COLO829 (cell line): ENCODE results near the gene RPS6KL1.
"Not testable (repeated sequence)": the region's sequence is repeated elsewhere in the genome, so short reads cannot be mapped to it uniquely, and the experiment has no call there.

Experiments used
- DNase-seq: peaks from one replicate; pipeline ENCODE4 v3.0.0; 2012; ENCODE audit warnings: low spot score

Gene RPS6KL1

DNA sequence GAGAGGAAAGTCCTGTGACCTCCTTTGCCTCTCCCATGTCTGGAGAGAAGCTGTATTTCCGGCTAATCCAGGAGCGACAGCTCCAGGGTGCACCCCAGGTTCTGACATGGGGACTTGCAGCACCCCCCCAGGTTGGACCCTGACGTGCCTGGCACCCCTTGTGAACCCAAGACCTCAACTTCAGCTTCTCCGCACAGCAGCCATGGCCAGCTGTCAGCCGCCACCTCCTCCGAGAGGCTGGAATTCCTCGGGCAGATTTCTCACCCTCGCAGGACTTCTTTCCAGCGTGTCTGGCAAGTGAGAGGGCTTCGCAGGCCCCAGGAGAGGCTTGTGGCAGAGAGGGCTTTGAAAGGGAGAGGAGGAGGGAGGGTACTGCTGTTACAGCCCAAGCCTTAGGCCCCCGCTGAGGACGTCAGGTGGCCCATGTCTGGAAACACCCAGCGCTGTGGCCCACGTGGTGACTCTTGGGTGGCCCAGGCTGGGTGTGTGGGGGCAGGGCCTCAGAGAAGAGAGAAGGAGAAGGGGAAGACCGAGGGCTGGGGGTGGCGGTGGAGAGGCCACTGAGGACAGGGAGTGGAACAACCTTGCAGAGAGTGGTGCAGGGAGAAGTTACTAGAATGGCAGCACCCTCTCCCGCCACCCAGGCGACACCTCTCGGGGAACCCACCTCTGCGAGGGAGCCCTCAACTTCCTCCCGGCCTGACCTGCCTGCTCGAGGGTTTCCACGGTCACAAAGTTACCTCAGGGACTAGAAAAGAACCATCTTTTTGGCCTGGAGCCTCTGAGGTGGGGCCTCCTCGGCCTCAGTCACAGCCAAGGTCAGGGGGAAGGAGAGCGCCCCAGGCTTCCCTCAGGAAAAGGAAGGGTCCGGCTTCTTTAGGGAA, 11.7 kb upstream of the RPS6KL1 start:
- no peak for DNase-seq

DNA sequence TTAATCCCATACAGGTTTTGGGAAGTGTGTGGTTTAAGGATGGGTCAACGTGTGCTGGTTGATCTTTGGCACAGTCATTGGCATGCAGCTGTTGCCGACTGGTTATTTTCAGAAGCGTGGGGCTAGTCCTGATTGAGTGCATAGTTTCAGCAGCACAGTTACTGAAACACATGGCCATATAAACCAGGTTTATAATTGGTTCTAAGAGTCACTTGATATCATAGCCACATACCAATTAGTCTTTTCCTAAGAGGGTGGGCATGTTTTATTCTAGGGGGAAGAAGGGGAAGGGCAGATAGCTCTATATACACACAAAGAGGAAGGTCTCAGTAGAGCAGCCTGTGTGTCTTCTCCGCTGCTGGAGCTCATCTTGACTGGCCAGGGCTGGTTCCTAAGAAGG, 11.0 kb upstream of the RPS6KL1 start:
- DNase-seq, result no peak

DNA sequence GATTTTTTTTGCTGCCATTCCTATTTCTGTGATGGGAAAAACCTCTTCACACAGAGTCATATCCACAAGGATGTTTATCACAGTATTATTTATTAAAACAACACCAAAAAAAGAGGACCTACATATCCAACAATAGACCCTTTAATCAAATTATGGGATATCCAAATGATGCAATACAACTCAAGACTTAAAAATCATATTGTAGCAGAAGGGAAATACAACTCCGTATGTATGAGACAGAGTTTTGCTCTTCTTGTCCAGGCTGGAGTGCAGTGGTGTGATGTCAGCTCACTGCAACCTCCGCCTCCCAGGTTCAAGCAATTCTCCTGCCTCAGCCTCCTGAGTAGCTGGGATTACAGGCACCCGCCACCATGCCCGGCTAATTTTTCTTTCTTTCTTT, 9.9 kb upstream of the RPS6KL1 start:
- DNase-seq, result not testable (repeated sequence)

DNA sequence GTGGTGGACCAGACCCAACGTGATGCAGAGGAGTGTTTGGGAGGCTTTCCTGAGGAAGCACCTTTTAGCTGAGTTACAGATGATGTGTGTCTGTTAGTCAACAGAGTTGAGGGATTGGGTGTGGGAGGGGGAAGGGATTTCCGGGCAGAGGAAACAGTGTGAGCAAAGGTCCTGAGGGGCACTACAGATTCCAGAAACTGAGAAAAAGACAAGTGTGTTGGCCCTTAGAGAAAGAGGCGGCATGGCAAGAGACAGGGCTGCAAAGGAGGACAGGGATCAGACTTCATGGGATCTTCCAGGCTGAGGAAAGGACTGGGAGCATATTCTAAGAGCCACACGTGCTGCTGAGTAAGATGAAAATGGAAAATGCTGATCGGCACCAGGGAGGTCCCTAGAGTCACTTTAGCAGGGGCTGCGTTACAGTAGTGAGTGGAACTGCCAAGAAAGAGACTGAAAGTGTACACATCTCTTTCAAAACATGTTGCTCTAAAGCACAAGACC, 9.4 kb upstream of the RPS6KL1 start:
- peak; percentile 28 for DNase-seq

DNA sequence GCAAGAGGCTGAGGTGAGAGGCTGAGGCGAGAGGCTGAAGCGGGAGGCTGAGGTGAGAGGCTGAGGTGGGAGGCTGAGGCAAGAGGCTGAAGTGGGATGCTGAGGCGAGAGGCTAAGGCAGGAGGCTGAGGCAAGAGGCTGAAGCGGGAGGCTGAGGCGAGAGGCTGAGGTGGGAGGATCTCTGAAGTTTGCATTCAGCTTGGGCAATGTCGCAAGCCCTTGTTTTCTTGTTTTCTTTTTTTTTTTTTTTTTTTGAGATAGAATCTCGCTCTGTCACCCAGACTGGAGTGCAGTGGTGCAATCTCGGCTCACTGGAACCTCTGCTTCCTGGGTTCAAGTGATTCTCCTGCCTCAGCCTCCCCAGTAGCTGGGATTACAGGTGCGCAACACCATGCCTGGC, 8.7 kb upstream of the RPS6KL1 start:
- not testable (repeated sequence) for DNase-seq

DNA sequence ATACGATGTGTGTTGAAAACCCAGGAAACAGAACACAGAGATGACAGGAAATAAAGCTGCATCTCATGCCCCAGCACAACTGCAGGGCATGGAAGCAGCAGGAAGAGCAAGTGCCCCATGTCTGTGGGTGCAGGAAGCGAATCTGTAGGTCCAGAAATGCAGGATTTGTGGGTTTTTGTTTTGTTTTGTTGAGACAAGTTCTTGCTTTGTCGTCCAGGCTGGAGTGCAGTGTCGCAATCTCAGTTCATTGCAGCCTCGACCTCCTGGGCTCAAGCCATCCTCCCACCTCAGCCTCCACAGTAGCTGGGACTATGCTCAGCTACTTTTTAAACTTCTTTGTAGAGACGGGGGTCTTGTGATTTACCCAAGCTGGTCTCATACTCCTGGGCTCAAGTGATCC, 6.2 kb upstream of the RPS6KL1 start:
- no peak for DNase-seq

DNA sequence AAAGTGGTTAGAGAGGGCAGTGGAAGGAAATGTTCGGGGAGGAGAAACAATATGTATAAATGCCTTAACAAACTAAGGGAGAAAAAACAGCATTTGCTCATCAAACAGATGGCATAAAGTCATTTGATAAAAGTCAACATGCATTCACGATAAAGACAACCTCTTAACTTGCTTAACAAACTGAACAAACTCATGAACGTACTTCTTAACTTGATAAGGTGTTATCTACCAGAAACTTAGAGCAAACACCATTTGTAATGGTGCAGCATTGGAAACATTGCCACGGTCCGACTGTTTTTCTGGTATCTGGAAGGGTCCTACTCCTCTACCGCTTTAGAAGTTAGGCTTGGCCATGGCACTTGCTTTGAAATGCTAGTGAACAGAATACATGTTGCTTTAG, 4.2 kb upstream of the RPS6KL1 start:
- no peak for DNase-seq

DNA sequence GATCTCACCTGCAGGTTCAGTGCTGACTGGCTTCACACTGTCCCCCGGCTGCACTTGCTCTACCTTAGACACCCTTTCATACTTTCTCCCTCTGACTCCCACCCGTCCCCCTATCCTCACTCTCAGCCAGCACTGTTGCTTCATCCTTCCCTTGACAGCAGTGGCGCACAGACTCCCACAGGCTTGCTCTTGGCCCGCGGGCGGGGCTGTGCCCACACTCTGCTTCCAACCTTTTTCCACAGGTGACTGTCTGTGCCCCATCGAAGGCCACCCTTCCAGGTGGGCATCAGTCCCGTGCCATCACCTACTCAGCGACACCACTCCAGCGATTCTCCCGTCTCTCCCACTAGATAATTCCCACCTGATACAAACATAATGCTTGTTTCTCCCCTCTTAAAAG, 1.0 kb upstream of the RPS6KL1 start:
- no peak for DNase-seq

DNA sequence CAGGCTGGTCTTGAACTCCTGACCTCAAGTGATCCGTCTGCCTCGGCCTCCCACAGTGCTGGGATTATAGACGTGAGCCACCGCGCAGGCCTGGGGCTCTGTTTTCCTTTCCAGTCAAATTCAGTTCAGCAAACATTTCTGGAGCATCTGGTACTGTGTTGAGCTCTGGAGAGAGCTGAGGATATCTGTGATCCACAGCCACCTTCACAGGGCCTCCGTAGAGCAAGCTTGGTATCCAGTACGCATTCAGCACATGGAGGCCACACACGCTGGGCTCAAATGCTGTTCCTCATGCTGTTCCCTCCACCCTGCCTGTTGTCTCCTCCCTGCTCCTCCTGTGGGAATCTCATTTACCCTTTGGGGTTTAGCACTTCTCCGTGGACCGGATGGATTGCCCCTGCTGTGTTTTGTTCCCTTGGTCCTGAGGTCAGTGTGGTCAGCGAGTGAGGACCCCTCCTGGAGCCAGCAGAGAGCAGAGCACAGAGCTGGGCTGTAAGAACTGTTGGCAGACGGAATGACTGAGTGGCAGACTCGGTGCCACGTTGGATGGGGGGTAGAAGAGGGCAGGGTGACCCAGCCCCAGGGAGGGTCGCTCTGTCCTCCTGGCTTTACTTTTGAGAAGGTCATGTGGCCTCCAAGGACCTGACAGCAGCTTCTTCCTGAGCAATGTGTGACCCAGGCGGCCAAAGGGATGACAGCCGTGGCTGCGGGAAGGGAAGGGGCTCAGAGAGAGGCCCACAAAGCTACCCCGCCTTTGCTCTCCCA, 891 bp downstream of the RPS6KL1 start:
- DNase-seq, result no peak

DNA sequence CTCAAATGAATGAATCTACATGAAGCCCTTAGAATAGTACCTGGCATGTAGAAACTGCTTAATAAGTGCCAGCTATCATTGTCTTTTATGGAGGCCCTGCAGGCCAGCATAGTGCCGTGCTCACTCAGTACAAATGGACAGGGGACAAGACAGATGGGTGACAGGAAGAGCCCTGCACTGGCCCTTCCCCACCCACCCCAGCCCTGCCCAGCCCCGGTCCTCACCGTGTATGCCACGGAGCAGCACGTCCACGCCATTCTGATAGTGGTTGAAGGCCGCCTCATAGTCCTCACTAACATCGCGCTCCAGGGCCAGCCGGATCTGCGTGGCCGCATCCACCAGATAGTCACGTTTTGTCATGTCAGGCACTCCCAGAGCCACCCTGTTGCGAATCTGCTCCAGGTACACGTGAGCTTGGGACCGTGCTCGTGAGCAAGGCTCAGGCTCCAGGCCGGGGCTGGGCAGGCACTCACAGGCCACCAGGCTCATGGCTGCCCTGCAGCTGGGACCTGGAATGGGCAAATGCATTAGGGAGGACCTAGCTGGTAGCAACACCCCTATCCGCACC, 1.9 kb downstream of the RPS6KL1 start:
- no peak for DNase-seq

DNA sequence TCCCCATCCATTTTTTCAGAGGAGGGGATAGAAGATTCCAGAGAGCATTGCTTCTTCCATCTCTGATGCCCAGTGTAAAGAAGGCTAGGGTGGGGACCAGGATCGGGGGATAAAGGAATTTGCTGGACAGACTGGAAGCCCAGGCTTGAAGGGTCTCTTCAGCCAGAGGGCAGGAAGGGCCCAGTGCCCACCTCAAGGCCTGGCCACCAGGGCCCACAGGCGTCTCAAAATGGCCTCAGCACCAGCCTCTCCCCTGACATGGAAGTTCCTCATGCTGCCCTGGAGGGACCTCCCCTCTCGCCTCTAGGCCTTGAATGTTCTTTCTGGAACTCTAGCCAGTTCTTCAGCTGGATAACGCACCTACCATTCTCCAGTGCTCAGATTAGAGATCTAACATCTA, 2.8 kb downstream of the RPS6KL1 start:
- no peak for DNase-seq

DNA sequence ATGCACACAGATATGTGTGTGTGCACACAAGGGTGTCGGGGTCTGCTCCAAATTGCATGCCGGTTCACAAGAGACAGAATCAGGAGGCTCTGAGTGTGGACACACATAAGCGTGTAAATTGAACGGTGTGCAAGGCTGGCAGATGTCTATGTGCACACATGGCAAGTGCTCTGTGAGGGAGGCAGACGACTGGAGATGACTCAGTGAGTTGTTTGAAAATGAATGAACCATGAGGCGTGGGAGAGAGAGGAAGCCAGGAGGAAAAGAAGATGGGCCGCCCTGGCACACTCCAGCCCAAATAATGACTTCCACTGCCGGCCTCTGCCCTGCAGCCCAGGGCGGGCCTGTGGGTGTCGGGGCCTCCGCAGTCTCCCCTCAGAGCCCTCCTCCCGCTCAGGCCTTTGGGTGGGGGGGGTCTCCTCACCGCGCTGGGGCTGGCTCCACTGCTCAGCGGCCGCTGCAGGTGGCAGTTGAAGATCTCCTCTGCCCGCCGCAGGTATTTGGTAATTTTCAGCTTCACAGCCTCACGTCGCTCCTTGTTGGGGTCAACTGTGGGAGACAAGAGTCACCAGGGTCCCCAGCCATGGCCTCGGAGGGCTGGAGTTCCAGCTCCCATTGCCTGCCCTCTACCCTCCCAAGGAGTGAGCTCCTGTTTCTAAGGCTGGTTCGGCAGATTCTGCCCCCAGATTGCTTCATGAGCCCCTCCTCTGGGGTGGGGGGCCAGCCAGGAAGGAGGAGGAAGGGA, 3.5 kb downstream of the RPS6KL1 start:
- DNase-seq, result no peak

DNA sequence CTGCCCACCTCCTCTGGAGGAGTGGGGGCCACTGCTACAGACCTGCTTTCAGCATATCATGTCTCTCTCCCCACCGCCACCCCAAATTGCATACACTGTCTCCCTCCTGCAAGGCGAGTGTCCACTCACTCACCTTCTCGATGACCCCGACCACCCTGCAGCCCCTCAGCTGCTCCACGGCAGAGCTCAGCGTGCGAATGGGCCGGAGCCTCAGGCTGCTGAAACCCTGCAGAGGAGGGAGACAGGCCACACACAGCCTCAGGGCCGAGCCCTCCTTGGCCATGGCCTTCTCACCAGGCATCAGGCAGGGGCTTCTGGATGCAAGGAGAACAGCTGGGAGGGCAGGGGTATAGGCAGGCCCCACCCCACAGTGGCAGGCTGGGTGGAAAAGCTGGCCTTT, 4.7 kb downstream of the RPS6KL1 start:
- no peak for DNase-seq

DNA sequence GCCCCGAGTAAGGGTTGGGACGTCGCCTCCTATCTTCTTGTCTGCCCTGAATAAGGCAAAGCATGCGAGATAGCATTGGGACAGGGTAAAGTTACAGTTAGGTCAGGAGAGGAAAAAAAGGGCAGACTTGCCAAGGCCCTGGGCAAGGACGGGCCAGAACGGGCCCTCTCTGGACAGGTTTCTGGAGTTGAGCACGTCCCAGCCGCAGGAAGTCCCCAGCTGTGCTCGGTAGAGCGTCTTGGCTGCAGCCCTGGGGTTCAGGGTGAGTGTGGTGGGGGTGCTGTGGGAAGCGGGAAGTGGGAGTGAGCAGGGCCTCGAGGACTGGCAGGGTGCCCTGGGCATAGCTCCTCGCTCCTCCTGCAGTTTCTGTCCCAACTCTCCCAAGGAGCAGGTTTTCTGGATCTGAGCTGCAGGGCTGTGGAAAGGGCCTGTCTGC, 5.4 kb downstream of the RPS6KL1 start:
- no peak for DNase-seq

DNA sequence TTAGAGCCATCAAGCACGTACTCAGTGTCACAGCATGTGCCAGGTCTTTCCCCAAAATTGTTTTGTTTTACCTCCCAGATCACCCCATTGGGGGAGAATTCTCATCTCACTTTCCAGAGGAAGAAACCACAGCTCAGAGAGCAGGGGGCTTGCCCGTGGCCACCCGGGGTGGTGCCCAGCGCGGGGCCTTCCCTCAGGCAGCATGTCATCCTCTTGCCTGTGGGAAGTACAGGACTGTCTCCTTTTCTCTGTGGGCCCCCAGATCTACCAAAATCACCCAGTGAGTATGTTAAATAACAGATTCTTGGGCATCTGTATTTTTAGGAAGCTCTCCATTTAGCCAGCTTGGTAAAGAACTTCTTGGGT, 5.9 kb downstream of the RPS6KL1 start:
- DNase-seq, result no peak

DNA sequence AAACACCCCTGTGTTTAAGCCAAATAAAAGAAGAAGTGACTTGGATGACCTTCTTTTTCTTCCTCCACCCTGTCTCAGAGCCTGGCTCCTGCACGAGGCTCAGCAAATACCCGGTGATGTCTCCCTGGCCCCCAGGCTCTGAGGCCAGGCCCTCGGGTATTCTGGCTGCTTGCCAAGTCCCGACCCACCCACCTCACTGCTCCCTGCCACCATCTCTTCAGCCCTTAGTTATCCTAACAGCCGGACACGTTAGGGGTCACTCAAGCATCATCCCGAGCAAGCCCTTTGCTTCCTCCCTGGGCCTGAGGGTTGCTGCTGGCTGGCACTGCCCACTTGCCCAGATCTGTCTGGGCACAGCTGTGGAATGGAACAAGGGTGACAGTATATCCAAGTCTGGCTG, 7.2 kb downstream of the RPS6KL1 start:
- no peak for DNase-seq

DNA sequence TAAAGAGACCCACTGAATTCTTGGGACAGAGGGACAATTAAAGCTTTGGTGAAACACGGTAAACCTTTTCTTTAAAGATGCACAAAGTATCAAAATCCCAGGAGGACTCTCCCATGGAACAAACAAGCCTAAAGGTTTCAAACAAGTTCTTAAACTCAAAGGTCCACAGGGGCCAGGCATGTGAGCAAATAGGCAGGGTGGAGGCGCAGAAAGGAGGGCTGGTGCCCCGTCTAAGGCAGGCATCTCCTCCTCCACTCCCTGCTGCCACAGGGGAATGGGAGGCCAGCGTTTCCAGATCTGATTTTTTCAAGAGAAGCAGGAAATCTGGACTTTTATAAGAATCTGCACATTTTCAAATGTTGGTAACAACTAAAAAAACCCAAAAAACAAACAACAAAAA, 7.6 kb downstream of the RPS6KL1 start:
- no peak for DNase-seq

DNA sequence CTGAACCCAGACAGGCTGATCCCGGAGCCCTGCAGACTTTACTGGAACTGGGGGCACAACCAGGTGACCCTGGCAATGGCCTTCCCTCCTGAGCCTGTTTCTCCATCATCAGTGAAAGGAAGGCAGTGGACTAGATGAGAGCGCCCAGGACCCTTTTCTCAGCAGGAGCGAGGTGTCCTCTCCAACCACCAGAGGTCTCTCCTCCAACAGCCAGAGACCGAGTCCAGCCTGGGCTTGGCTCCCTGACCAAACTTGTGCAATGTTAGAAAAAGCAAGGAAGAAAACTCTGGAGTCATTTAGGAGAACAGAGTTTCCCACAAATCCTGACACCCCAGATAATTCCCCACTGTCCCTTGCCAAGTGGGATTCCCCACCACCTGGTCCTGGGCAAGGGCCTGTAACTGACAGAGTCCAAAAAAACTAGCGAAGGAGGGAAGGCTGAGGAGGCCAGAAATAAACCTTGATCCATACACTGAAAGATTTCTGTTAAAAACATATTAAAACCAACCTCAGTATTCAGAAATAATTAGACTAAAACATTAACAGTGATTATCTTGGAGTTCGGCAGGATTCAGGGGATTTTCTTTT, 9.0 kb downstream of the RPS6KL1 start:
- DNase-seq, result peak; percentile 84

DNA sequence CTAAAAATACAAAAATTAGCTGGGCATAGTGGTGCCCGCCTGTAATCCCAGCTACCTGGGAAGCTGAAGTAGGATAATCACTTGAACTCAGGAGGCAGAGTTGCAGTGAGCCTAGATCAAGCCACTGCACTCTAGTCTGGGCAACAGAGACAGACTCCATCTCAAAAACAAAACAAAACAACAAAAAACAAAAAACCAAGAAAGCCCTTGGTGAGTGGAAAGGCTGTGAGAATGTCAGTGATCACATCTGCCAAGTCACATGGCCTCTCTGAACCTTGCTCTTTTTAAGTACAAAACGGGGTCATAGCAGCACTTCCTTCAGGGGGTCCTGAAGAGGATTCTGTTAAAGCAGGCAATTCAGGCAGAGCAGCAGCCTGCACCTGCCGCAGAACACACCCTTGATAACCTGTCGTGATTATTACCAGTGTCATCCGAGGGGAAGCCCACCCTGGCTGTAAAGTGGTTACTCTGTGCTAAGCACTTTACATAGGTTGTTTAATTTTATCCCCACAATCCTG, 9.6 kb downstream of the RPS6KL1 start:
- DNase-seq, result no peak

DNA sequence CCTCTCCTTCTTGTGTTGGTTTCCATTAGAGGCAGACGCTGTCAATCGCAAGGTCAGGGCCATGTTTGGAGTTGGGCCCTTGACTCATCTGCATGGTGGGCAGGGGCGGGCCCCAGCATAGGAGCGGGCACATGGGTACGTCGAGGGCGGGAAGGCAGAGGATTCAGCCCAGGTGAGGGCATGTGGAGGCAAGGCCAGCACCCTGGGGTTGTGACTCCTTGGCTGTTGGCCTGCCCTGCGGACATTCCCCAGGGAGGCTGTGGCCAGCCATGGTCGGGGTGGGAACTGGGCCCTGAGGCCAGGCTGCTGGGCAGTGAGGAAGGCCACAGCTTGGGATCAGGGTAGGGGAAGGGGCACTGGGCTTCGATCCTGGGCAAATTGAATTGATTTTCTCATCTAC, 10.3 kb downstream of the RPS6KL1 start:
- no peak for DNase-seq

DNA sequence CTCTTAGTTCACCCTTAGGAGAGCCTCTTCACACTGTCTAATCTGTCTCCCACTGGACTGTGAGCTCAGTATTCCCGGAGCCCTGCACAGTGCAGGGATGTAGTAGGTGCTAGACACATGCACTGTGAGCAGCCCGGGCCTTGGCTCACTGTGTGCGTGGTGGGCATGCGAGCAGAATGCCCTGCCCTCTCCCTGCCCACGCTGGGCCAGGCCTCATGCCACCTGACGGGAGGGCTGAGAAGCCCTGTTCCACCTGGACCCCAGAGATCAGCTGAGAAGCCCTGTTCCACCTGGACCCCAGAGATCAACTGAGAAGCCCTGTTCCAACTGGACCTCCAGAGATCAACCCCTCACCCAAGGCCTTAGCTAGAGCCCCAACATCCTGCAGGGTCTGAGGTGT, 10.9 kb downstream of the RPS6KL1 start:
- no peak for DNase-seq

DNA sequence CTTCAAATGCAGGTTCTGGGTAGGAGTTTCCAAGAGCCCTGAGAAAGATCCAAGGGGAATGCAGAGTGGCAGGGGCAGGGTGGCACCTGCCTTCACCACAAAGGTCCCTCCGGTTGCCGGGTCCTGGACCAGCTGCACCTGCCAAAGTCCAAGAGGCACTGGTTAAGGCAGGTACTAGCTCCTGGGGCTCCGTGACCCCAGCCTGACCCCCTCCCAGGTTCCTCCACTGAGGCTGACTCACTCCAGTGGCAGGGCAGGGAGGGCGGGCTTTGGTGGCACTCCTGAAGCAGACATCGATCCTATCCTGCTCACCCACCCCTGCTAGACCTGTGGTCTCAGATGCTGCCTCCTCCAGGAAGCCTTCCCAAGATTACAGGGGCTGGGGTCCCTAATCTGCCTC, 11.4 kb downstream of the RPS6KL1 start:
- DNase-seq, result no peak
